HCT116 (cell line): ENCODE data around the gene INTS6.
A peak's percentile ranks its signal among the peaks of the same experiment; 100 is the strongest.

Experiments used
- MAX ChIP-seq: IDR thresholded peaks from 2 replicates; pipeline ENCODE4 v1.6.1; 2012
- POLR2AphosphoS5 ChIP-seq: IDR thresholded peaks from 2 replicates; pipeline ENCODE4 v1.6.1; 2011; ENCODE audit warnings: mild to moderate bottlenecking, low read depth, low read length, moderate library complexity
- RAD21 ChIP-seq: IDR thresholded peaks from 2 replicates; pipeline ENCODE4 v1.6.1; 2012; ENCODE audit warnings: low read depth, mild to moderate bottlenecking
- TF ChIP-seq, protein P1 (sequence below), 3 experiments: fragments of 200-600 bp in 1 of 3; sonication (generic) in 1 of 3; IDR thresholded peaks in 2 of 3; conservative IDR thresholded peaks in 1 of 3; 2 replicates each; pipeline ENCODE4 v1.5.1; 2012 to 2017; ENCODE audit warnings: low read depth in 2 of 3, low read length in 2 of 3, antibody characterized with exemption in 1 of 3, borderline replicate concordance in 1 of 3, control low read depth in 1 of 3, mild to moderate bottlenecking in 1 of 3, mixed read lengths in 1 of 3, mixed run types in 1 of 3, moderate library complexity in 1 of 3; ENCODE audit not compliant: insufficient read depth in 1 of 3

GRCh38 chr13:51435002-51435578 is 17.7 kb downstream of the INTS6 start:
- no peak for TF ChIP-seq MAX
- TF ChIP-seq, protein P1, sequence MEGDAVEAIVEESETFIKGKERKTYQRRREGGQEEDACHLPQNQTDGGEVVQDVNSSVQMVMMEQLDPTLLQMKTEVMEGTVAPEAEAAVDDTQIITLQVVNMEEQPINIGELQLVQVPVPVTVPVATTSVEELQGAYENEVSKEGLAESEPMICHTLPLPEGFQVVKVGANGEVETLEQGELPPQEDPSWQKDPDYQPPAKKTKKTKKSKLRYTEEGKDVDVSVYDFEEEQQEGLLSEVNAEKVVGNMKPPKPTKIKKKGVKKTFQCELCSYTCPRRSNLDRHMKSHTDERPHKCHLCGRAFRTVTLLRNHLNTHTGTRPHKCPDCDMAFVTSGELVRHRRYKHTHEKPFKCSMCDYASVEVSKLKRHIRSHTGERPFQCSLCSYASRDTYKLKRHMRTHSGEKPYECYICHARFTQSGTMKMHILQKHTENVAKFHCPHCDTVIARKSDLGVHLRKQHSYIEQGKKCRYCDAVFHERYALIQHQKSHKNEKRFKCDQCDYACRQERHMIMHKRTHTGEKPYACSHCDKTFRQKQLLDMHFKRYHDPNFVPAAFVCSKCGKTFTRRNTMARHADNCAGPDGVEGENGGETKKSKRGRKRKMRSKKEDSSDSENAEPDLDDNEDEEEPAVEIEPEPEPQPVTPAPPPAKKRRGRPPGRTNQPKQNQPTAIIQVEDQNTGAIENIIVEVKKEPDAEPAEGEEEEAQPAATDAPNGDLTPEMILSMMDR (IDR thresholded peaks at IDR 0.05 in 2 of 3, conservative IDR thresholded peaks at IDR 0.05 in 1 of 3; ENCODE audit: borderline replicate concordance in 1 of 3, insufficient read depth in 1 of 3, low read depth in 2 of 3, low read length in 2 of 3), result peak; percentile 45 to 54 (median 48); a peak in 5 of 6 replicates
- TF ChIP-seq RAD21, result peak; percentile 60
- TF ChIP-seq POLR2AphosphoS5, result no peak
